ENCODE measurements around the gene RYR2. TPM values are rescaled to one million over a fixed set of nuclear protein-coding genes. Genes with fewer than 3 reads are reported as not detected.

The RYR2 gene
- total RNA-seq, 4 donors from 2014 or later = 1.2 to 7.0 (median 2.5) TPM

DNA sequence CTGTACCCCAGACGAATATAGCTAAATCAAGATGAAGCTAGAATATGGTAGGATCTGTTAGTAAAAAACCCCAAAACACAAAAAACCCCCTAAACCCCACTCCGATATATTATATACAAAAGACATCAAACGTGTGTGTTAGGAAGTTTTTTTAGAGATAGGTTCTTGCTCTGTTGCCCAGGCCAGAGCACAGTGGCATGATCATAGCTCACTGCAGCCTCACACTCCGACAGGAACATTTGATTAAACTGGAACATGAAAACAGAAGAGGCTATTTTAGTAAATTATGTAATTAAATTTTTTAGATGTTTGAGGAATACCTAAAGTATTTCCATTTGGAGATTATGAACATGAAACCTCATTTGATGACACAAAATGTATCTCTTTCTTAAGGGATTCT is 8.2 kb upstream of the RYR2 start:
- no peak overlapping the region for H3K4me3 ChIP-seq
- H3K9me3 ChIP-seq = no peaks in the 10 kb centered on the region
- TF ChIP-seq, protein P1, sequence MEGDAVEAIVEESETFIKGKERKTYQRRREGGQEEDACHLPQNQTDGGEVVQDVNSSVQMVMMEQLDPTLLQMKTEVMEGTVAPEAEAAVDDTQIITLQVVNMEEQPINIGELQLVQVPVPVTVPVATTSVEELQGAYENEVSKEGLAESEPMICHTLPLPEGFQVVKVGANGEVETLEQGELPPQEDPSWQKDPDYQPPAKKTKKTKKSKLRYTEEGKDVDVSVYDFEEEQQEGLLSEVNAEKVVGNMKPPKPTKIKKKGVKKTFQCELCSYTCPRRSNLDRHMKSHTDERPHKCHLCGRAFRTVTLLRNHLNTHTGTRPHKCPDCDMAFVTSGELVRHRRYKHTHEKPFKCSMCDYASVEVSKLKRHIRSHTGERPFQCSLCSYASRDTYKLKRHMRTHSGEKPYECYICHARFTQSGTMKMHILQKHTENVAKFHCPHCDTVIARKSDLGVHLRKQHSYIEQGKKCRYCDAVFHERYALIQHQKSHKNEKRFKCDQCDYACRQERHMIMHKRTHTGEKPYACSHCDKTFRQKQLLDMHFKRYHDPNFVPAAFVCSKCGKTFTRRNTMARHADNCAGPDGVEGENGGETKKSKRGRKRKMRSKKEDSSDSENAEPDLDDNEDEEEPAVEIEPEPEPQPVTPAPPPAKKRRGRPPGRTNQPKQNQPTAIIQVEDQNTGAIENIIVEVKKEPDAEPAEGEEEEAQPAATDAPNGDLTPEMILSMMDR (IDR thresholded peaks at IDR 0.05) = no peak
- no peak for TF ChIP-seq POLR2AphosphoS5 (IDR thresholded peaks at IDR 0.05)
- TF ChIP-seq EP300 (IDR thresholded peaks at IDR 0.05; ENCODE audit: low read depth) = no peak
- TF ChIP-seq POLR2A (IDR thresholded peaks at IDR 0.05) = no peak
- intact Hi-C loops (cut with DNase I; ENCODE audit: low total_unique reads) = no loop called here
- no peak overlapping the region for H3K27ac ChIP-seq
- no peak for DNase-seq
- in situ Hi-C loops (cut with MboI; ENCODE audit: low pct_ligation_motif_present in 1 of 4, low pct_unique_long_range_greater_than_20kb in 1 of 4, low sequenced_read_pairs in 3 of 4) = no loop called here
- no peaks in the 10 kb centered on the region for H3K4me1 ChIP-seq
- no peaks in the 10 kb centered on the region for H3K36me3 ChIP-seq
- H3K27me3 ChIP-seq = no peaks in the 10 kb centered on the region
- WGBS, 2 donors (ENCODE audit: low coverage in 1 of 2) = 57 to 78% methylated on average over 4 of the region's 4 CpGs

- H3K9me3 ChIP-seq = no peaks in the 10 kb centered on the region
- in situ Hi-C loops (cut with MboI; ENCODE audit: low pct_ligation_motif_present in 1 of 4, low pct_unique_long_range_greater_than_20kb in 1 of 4, low sequenced_read_pairs in 3 of 4) = no loop called here
- intact Hi-C loops (cut with DNase I; ENCODE audit: low total_unique reads) = no loop called here
- no peak for TF ChIP-seq EP300 (IDR thresholded peaks at IDR 0.05; ENCODE audit: low read depth)
- no peak for TF ChIP-seq POLR2A (IDR thresholded peaks at IDR 0.05)
- TF ChIP-seq POLR2AphosphoS5 (IDR thresholded peaks at IDR 0.05) = no peak
- TF ChIP-seq, protein P1 (IDR thresholded peaks at IDR 0.05) = no peak
- H3K4me3 ChIP-seq = no peak overlapping the region
- no peak for DNase-seq
- H3K27me3 ChIP-seq = peaks cover 15% of the 10 kb centered on the region
- H3K36me3 ChIP-seq = no peaks in the 10 kb centered on the region
- no peaks in the 10 kb centered on the region for H3K4me1 ChIP-seq
- no peak overlapping the region for H3K27ac ChIP-seq
- 71 to 93% methylated on average over 1 of the region's 1 CpG for WGBS, 2 donors (ENCODE audit: low coverage in 1 of 2)
Measured at GRCh38 chr1:237035759-237036158, 6.2 kb upstream of the RYR2 start.

GRCh38 chr1:237038211-237038610 is 3.8 kb upstream of the RYR2 start:
- TF ChIP-seq, protein P1 (IDR thresholded peaks at IDR 0.05) = no peak
- TF ChIP-seq POLR2AphosphoS5 (IDR thresholded peaks at IDR 0.05) = no peak
- TF ChIP-seq POLR2A (IDR thresholded peaks at IDR 0.05) = no peak
- in situ Hi-C loops (cut with MboI; ENCODE audit: low pct_ligation_motif_present in 1 of 4, low pct_unique_long_range_greater_than_20kb in 1 of 4, low sequenced_read_pairs in 3 of 4) (no loop called here), intact Hi-C loops (cut with DNase I; ENCODE audit: low total_unique reads) (no loop called here)
- H3K27ac ChIP-seq = no peak overlapping the region
- peaks cover 0 to 14% (median 5%) of the 10 kb centered on the region in 4 donors for H3K4me1 ChIP-seq
- whole genome bisulfite sequencing, 2 donors (ENCODE audit: low coverage in 1 of 2) = 80 to 83% methylated on average over 6 of the region's 6 CpGs
- peaks cover 39% of the 10 kb centered on the region for H3K27me3 ChIP-seq
- H3K4me3 ChIP-seq = no peak overlapping the region
- no peaks in the 10 kb centered on the region for H3K9me3 ChIP-seq
- no peak for DNase-seq
- no peaks in the 10 kb centered on the region for H3K36me3 ChIP-seq

DNA sequence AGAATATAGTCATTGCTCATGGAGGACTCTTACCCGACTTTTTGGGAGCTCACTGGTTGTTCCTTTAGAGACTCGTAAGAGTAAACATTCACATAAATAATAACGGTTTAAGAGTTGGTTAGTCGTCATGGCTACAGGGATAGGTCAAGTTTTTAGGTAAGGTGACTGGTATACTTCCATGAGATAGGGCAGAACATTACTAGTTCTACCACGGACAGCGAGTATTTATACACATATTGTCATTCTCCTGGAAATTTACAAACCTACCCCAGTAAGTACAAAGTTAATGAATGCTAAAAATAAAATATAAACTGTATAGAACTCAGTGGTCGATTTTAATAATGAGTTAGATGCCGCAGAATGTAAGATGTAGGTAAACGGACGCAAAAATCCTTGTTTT is 1.2 kb upstream of the RYR2 start:
- no peak for DNase-seq
- TF ChIP-seq, protein P1 (IDR thresholded peaks at IDR 0.05) = no peak
- peaks cover 63% of the 10 kb centered on the region for H3K27me3 ChIP-seq
- H3K4me3 ChIP-seq = no peak overlapping the region
- H3K9me3 ChIP-seq = no peaks in the 10 kb centered on the region
- H3K27ac ChIP-seq = peak overlapping the region in 1 of 4 donors; percentile 7
- intact Hi-C loops (cut with DNase I; ENCODE audit: low total_unique reads) (loop anchor here (10.0 kb wide), 1 partner anchor 344 kb away; no protein-coding TSS in a partner anchor), in situ Hi-C loops (cut with MboI; ENCODE audit: low pct_ligation_motif_present in 1 of 4, low pct_unique_long_range_greater_than_20kb in 1 of 4, low sequenced_read_pairs in 3 of 4) (no loop called here)
- no peaks in the 10 kb centered on the region for H3K36me3 ChIP-seq
- H3K4me1 ChIP-seq = peaks cover 0 to 17% (median 5%) of the 10 kb centered on the region in 4 donors
- WGBS, 2 donors (ENCODE audit: low coverage in 1 of 2) = 64 to 71% methylated on average over 10 of the region's 10 CpGs
